GM12864 (cell line): ENCODE measurements around the gene HS1BP3.

Source experiments
- DNase-seq: peaks from one replicate; pipeline ENCODE4 v3.0.0-alpha.2; 2011; ENCODE audit warnings: low read depth
- H3K4me3 ChIP-seq: 2 replicates; pipeline ENCODE4 v1.5.1; 2011; ENCODE audit warnings: mild to moderate bottlenecking, low read depth, low read length, control low read depth
- TF ChIP-seq, protein P1 (sequence below): IDR thresholded peaks from 2 replicates; pipeline ENCODE4 v1.5.1; 2011; ENCODE audit warnings: low read depth, mild to moderate bottlenecking, moderate library complexity, low read length, control low read depth, inconsistent platforms; ENCODE audit errors: missing control alignments

The HS1BP3 gene

DNA sequence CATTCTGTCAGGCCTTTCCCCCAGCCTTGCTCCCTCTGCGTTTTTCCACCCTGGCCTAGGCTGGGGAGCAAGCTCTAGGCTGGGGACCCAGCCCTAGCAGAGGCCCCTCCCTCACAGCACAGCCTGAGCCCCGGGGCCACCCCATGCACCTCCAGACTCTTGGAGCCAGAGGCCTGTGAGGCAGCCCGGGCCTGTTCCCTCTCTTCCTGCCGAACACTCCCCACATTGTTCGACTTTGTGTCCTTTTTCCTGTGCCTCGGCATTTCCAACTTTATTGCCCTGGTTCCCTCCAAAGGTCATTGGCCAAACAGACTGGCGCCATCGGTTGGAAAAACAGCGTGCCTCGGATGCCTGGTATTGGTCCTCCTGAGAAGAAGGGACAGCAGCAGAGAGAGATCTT, 79.7 kb downstream of the HS1BP3 start:
- TF ChIP-seq, protein P1, sequence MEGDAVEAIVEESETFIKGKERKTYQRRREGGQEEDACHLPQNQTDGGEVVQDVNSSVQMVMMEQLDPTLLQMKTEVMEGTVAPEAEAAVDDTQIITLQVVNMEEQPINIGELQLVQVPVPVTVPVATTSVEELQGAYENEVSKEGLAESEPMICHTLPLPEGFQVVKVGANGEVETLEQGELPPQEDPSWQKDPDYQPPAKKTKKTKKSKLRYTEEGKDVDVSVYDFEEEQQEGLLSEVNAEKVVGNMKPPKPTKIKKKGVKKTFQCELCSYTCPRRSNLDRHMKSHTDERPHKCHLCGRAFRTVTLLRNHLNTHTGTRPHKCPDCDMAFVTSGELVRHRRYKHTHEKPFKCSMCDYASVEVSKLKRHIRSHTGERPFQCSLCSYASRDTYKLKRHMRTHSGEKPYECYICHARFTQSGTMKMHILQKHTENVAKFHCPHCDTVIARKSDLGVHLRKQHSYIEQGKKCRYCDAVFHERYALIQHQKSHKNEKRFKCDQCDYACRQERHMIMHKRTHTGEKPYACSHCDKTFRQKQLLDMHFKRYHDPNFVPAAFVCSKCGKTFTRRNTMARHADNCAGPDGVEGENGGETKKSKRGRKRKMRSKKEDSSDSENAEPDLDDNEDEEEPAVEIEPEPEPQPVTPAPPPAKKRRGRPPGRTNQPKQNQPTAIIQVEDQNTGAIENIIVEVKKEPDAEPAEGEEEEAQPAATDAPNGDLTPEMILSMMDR = no peak
- DNase-seq = no peak
- no peak overlapping the region for H3K4me3 ChIP-seq

- TF ChIP-seq, protein P1 = no peak
- DNase-seq = no peak
- H3K4me3 ChIP-seq = no peak overlapping the region
Observed at GRCh38 chr2:20570249-20570648, 80.6 kb downstream of the HS1BP3 start.

DNA sequence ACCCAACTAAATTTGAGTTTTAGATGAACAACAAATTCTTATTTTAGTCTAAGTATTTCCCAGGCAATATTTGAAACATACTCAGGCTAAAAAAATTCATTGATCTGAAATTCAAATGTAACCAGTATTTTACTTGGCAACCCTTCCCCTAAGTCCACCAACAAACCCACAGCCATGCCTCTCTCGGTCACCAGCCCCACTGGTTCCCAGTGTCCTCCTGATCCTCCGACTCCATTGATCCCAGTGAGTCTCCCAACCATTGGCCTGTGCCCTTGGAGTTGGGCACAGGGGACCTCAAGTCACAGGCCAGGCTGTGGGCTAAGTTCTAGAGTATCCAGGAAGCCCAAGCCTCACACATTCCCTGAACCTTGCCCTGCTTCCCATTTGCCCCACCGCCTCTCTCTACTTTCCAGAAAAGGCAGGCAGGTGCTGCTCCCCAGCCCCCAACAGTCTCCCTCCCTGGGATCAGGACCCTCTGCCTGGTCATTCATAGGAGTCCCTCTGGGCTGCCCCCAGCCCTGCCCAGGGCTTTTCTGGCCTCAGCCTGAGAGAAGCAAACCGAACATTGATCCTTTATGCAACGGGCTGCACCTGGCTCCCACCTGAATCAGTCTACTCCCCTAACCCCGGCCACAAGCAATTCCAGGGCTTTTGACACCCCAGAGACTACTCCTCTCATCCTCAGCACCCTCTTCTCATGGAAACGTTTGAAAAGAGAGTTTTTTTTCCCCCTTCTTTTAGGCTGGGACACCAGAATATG, 81.3 kb downstream of the HS1BP3 start:
- DNase-seq = no peak
- TF ChIP-seq, protein P1 = no peak
- no peak overlapping the region for H3K4me3 ChIP-seq

- no peak overlapping the region for H3K4me3 ChIP-seq
- no peak for DNase-seq
- TF ChIP-seq, protein P1 = no peak
Observed at GRCh38 chr2:20568501-20569463, 82.1 kb downstream of the HS1BP3 start.

DNA sequence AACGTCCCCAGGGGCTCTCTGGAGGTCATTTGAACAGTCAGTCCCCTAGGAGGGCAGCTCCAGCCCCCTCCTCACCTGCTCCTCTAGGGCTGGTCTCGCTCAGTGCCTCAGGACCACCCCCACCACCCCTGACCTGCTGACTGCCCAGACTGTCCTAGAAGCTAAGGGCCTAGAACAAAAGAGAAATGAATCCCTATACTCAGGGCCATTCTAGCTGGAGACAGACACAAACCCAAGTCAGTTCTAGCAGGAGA, 83.0 kb downstream of the HS1BP3 start:
- TF ChIP-seq, protein P1 = no peak
- DNase-seq = no peak
- no peak overlapping the region for H3K4me3 ChIP-seq
